GM19467 (cell line): ENCODE data around the gene NKAIN1.
A peak's percentile ranks its signal among the peaks of the same experiment; 100 is the strongest.
"Not testable (repeated sequence)": the region's sequence is repeated elsewhere in the genome, so short reads cannot be mapped to it uniquely, and the experiment has no call there.

Experiments used
- ATAC-seq: cut with Tn5 transposase; IDR thresholded peaks from one replicate; pipeline ENCODE4 v1.9.1; 2021; ENCODE audit warnings: mild to moderate bottlenecking, moderate library complexity; ENCODE audit not compliant: unreplicated experiment

Gene NKAIN1

DNA sequence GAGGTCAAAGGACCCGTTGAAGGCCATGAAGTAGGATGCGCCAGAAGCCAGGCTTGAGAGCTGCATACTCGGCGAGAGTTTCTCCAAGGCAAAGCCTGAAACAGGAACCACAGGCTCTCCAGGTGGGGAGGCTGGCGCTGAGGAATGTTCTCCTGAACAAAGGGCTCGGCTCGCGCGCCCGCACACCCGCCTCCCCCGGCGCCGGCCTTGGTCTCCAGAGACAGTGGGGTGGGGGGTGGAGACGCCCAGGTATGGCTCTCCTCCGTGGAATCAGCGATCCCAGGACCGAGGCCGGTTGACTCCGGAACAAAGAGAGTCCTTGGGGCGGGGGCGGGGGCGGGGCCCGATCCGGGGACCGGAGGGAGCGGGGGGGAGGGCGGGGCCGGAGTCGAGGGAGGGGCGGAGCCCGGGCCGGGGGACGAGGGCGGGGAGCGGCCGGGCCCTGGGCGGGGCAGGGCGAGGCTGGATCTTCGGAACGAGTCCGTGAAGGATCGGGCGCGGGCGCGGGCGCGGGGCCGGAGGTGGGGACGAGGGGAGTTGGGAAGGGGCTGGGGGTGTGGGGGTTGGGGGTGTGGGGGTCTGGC lies 85.0 kb downstream of the NKAIN1 start:
- ATAC-seq, result peak; percentile 27

DNA sequence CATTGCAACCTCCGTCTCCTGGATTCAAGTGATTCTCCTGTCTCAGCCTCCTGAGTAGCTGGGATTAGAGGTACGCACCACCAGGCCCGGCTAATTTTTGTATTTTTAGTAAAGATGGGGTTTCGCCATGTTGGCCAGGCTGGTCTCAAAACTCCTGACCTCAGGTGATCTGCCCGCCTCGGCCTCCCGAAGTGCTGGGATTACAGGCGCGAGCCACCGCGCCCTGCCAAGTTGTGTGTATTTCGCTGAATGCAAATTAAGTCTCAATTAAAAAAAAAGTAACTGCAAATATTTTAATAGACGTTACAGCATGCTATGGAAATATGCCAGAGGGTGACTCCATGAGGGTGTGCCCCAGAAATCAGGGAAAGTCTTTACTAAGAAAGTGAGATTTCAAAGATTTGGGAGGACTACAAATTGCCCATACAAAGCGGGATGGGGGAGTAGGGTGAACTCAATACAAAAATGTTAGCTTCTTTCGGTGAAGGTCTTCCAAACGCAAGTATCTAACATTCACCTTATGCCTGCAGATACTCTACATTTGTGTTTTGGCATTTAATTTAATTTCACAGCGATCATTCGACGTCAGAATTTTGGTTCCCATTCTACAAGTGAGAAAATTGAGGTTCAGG lies 85.6 kb downstream of the NKAIN1 start:
- no peak for ATAC-seq

DNA sequence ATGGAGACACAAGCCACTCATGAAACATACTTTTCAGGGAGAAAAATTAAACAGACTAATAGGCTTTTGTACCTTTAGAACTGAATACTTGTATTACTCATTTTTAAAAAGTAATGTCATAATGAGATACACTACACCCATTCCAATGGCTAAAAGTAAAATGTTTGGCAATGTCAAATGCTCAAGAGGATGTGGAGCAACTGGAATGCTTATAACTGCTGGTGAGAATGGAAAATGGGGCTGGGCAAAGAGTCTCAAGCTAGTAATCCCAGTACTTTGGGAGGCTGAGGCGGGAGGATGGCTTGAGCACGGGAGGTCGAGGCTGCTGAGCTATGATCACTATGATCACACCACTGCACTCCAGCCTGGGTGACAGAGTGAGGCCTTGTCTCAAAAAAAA lies 86.3 kb downstream of the NKAIN1 start:
- no peak for ATAC-seq

- ATAC-seq, result no peak
Observed at GRCh38 chr1:31152181-31152795, 87.4 kb downstream of the NKAIN1 start.

GRCh38 chr1:31151402-31151801 lies 88.3 kb downstream of the NKAIN1 start:
- no peak for ATAC-seq

DNA sequence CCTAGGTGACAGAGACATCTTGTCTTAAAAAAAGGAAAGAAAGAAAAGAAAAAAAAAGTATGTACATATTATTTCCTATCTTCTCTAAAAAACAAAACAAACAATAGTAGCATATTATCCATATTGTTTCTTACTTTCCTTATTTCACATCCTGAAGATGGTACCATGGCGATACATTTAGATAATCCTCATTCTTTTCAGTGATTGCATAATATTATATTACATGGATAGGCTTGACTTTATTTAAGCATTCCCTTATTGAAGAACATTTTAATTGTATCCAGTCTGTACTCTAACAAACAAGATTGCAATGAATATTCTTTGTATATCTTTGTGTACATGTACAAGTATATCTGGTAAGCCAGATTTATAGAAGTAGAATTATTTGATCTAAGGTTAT lies 91.3 kb downstream of the NKAIN1 start:
- no peak for ATAC-seq

GRCh38 chr1:31145648-31146047 lies 94.0 kb downstream of the NKAIN1 start:
- ATAC-seq, result no peak

DNA sequence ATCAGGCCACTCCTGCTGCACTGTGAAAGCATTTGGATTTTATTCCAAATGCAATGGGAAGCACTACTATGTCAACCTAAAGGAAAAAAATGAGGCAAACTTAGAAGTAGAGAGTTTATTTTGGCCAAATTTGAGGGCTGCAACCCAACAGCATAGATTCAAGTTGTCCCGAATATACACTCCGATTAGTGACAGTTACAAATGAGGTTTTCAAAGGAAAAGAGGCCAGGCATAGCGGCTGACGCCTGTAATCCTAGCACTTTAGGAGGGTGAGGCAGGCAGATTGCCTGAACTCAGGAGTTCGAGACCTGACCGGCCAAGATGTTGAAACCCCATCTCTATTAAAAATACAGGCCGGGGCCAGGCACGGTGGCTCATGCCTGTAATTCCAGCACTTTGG lies 95.2 kb downstream of the NKAIN1 start:
- ATAC-seq, result no peak

DNA sequence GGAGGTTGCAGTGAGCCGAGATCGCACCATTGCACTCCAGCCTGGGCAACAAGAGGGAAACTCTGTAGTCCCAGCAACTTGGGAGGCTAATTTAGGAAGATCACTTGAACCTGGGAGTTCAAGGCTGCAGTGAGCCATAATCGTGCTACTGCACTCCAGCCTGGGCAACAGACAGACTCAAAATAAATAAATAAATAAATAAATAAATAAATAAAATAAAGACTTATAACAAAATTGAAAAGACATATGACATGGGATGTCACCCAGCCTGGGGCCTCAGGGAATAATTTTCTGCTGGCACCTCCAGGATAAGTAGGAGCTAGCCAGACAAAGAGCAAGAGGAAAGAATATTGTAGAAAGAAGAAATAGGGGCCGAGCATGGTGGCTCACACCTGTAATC lies 96.2 kb downstream of the NKAIN1 start:
- no peak for ATAC-seq

GRCh38 chr1:31142406-31142805 lies 97.3 kb downstream of the NKAIN1 start:
- no peak for ATAC-seq

DNA sequence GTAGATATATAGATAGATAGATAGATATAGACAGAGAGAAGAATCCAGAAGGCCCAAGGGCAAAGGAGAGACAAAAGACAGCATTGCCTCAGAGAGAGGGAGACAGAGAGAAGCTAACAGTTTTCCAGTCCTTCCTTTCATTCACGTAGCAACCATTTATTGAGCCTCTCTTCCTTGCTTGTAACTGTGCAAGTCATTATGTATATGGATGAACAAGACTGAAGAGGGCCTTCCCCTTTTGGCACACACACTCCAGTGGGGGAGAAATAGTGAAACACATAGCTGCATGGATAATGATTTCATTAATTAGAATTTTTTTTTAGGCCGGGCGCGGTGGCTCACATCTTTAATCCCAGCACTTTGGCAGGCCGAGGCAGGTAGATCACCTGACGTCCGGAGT lies 99.4 kb downstream of the NKAIN1 start:
- no peak for ATAC-seq

DNA sequence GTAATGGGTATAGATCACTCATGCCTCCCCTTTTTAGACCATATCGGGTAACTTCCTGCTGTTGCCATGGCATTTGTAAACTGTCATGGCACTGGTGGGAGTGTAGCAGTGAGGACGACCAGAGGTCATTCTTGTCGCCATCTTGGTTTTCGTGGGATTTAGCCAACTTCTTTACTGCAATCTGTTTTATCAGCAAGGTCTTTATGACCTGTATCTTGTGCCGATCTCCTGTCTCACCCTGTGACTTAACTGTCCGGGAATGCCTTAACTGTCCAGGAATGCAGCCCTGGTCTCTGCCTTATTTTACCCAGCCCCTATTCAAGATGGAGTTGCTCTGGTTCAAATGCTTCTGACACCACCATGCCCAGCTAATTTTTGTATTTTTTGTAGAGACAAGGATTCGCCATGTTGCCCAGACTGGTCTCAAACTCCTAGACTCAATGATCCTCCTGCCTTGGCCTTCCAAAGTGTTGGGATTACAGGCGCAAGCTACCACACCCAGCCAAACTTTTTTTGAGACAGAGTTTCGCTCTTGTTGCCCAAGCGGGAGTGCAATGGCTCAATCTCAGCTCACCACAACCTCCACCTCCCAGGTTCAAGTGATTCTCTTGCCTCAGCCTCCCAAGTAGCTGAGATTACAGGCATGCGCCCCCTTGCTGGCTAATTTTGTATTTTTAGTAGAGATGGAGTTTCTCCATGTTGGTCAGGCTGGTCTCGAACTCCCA lies 100.7 kb downstream of the NKAIN1 start:
- not testable (repeated sequence) for ATAC-seq

GRCh38 chr1:31137873-31138272 lies 101.8 kb downstream of the NKAIN1 start:
- ATAC-seq, result not testable (repeated sequence)

- no peak for ATAC-seq
Observed at GRCh38 chr1:31135973-31136600, 103.6 kb downstream of the NKAIN1 start.

- no peak for ATAC-seq
Observed at GRCh38 chr1:31133368-31133767, 106.3 kb downstream of the NKAIN1 start.
